GM19397 (cell line): ENCODE results near the gene GUCA2A.
"Not testable (repeated sequence)": the region's sequence is repeated elsewhere in the genome, so short reads cannot be mapped to it uniquely, and the experiment has no call there.

Experiments
- ATAC-seq: cut with Tn5 transposase; IDR thresholded peaks from one replicate; pipeline ENCODE4 v1.9.1; 2021; ENCODE audit warnings: mild to moderate bottlenecking, moderate library complexity; ENCODE audit not compliant: unreplicated experiment

Gene GUCA2A

GRCh38 chr1:42164551-42165420 lies at the start of gene GUCA2A:
GUCA2A (minus strand) TSS chr1:42164745; CDS start chr1:42164712, 33 bp downstream.
- ATAC-seq = no peak

- ATAC-seq = no peak
Measured at GRCh38 chr1:42211224-42211623, 46.7 kb upstream of the GUCA2A start.

GRCh38 chr1:42210421-42211133 lies 46.0 kb upstream of the GUCA2A start:
- no peak for ATAC-seq

- ATAC-seq = no peak
Measured at GRCh38 chr1:42209526-42210251, 45.1 kb upstream of the GUCA2A start.

- not testable (repeated sequence) for ATAC-seq
Measured at GRCh38 chr1:42206930-42207329, 42.4 kb upstream of the GUCA2A start.

- ATAC-seq = no peak
Measured at GRCh38 chr1:42206164-42206563, 41.6 kb upstream of the GUCA2A start.

GRCh38 chr1:42201986-42202385 lies 37.4 kb upstream of the GUCA2A start:
- ATAC-seq = no peak

GRCh38 chr1:42198251-42198650 lies 33.7 kb upstream of the GUCA2A start:
- no peak for ATAC-seq

GRCh38 chr1:42195841-42196240 lies 31.3 kb upstream of the GUCA2A start:
- ATAC-seq = no peak

GRCh38 chr1:42192106-42192505 lies 27.6 kb upstream of the GUCA2A start:
- ATAC-seq = no peak

GRCh38 chr1:42191319-42191718 lies 26.8 kb upstream of the GUCA2A start:
- no peak for ATAC-seq

GRCh38 chr1:42189931-42190853 lies 25.6 kb upstream of the GUCA2A start:
- ATAC-seq = no peak

- no peak for ATAC-seq
Measured at GRCh38 chr1:42186152-42186551, 21.6 kb upstream of the GUCA2A start.

GRCh38 chr1:42184616-42185015 lies 20.1 kb upstream of the GUCA2A start:
- no peak for ATAC-seq

GRCh38 chr1:42183957-42184268 lies 19.4 kb upstream of the GUCA2A start:
- no peak for ATAC-seq

GRCh38 chr1:42183210-42183956 lies 18.8 kb upstream of the GUCA2A start:
- ATAC-seq = no peak

GRCh38 chr1:42181687-42182086 lies 17.1 kb upstream of the GUCA2A start:
- ATAC-seq = no peak

- no peak for ATAC-seq
Measured at GRCh38 chr1:42179900-42180329, 15.4 kb upstream of the GUCA2A start.

GRCh38 chr1:42179275-42179674 lies 14.7 kb upstream of the GUCA2A start:
- no peak for ATAC-seq

GRCh38 chr1:42178249-42178648 lies 13.7 kb upstream of the GUCA2A start:
- no peak for ATAC-seq
